NCI-H82 (cell line): ENCODE measurements around the gene CTNNA3.

Experiments used
- DNase-seq: peaks from one replicate; lab custom pipeline; 2025; lab: John Stamatoyannopoulos, UW

Gene CTNNA3

DNA sequence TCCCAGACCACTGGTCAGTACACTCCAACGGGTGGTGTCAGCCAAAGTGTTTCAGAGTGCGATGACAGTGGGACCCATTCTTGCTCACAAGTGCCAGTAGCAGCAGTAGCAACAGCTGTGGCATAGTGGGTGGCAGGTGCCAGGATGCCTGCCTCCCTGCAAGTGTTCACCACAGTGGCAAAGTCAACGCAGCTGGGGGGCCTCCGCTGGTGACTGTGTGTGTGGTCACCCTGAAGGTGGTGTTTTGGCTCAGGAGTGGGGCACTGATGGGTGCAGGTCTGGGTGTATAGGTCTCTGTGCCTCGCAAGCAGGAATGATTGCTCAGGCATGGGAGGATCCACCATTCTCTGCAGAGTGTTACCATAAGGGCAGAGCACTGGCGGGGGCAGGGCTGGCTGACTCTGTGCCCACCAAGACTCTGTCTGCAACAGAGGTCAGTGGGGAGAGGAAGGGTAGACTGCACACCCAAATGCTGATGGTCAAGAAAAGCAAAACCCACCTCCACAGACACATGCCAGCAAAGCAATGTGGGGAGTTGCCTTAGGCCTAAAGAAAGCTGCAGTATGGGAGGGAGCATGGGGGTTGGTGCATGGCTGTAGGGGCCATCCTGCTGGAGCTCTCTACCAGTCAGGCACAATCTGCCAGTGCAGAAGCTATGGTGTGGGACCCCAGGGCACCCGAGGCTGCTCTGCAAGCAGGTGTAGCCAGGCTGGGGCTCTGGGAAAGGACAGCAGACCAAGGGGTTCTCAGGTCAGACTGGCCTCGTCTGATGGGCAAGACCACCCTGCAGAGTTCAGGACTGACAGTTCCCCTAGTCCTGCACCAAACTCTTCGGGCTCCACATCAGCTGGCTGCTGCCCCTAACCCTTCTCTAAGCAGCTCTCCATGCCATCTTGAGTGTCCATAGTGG lies 368.1 kb downstream of the CTNNA3 start:
- no peak for DNase-seq

DNA sequence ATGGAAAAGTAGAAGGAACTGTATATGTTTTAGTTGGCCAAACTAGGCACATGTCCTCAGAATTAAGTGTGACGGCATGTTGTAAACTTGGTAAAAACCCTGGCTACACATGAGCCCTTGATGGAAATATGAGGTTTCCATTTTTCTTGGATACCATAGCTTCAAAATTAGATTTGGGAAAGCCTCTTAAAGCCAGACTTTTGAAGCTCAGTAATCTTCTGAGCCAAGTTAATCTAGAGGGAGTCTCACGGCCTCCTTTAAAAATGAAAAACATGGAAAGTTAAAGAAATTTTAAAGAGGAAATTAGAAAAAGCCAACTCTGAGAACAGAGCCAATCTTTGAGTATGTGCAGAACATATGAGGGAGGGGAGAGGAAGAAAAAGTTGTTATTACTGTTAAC lies 376.0 kb downstream of the CTNNA3 start:
- peak; percentile 0 for DNase-seq

GRCh38 chr10:67308912-67309311 lies 387.1 kb downstream of the CTNNA3 start:
- DNase-seq, result no peak

DNA sequence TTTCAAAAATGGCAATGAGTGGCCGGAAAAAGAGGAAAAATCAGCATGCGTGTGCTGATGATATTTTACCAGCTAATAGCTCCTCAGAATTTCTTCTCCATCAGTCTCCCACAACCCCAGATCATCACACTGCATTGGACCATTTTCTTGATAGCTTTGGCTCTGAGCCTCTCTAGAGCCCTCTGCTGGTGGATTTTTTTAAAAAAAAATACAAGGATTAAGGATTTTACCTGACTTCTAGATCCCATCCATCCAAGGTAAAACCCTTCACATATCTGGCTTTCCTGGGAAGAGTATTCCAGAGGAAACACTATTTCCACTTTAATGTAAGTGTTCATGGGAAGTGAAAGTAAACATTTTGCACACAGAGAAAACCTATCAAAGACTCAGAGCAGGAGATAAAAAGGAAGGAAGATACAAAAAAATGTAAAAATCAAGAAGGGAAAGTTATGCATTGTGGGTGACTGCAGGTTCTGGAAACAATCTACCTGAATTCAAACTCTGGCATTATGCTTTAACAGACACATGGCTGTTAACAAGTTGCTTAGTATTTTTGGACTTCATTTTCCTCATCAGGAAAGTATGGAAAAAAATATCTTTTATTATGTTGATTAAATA lies 389.3 kb downstream of the CTNNA3 start:
- peak; percentile 57 for DNase-seq

DNA sequence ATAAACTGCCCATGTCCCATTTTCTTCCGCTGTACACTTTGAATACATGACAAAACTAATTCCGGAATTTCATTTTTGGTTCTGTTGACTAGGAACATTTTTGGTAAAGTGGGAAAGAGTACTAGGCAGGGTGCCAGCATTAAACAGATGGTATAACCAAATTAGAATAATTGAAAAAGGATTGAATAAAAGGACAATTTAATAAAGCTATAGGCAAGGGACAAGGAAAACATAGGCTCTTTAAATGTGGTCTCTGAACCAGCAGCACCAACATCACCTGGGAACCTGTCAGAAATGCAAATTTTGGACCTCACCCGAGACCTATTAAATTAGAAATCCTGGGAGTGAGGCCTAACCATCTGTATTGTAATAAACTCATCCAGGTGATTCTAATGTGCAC lies 393.3 kb downstream of the CTNNA3 start:
- no peak for DNase-seq

DNA sequence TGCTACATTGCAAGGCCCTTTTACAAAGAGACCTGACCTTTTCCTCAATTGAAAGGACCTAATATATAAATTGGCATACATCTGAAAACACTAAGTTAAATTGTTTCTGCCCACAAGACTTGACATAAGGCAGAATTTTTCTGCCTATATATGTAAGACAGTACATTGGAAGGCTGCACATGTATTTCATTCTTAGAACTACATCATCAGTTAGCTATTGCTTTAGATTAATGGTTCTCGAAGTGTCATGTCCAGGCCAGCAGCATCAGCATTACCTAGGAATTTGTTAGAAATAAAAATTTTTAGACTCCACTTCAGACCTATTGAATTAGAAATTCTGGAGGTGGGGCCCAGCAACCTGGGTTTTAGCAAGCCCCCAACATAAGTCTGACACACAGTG lies 396.2 kb downstream of the CTNNA3 start:
- no peak for DNase-seq

GRCh38 chr10:67297637-67298181 lies 398.3 kb downstream of the CTNNA3 start:
- DNase-seq, result no peak

- DNase-seq, result no peak
Observed at GRCh38 chr10:67296926-67297325, 399.1 kb downstream of the CTNNA3 start.

DNA sequence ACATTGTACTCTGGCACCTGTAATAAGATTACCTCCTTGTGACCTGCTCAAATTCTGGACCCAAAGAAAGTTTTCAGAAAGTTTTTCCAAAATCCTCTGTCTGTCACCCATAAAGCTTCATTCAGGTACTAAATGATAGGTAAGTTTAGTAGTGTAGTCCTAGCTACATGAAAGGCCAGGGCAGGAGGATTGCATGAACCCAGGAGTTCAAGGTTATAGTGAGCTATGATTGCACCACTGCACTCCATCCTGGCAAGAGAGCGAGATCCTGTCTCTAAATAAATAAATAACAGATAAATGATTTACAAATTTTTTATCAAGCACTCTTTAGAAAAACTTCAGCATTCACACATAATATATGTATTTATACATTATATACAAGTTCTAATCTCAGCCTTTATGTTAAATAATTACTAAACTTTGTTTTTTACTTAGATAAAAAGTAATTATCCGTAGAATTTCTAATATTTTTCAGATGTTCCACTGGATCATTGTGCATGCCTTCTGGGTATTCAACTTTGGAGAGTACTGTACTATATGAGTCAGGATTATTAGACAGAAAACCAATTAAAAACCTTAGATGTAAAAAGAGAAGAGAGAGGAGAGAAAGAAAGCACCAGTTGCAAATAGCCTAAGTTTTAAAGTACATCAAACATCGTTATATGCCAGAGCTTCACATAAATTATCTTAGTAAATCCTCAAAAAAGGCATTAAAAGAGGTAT lies 407.1 kb downstream of the CTNNA3 start:
- DNase-seq, result no peak

- DNase-seq, result no peak
Observed at GRCh38 chr10:67284589-67284988, 411.4 kb downstream of the CTNNA3 start.

DNA sequence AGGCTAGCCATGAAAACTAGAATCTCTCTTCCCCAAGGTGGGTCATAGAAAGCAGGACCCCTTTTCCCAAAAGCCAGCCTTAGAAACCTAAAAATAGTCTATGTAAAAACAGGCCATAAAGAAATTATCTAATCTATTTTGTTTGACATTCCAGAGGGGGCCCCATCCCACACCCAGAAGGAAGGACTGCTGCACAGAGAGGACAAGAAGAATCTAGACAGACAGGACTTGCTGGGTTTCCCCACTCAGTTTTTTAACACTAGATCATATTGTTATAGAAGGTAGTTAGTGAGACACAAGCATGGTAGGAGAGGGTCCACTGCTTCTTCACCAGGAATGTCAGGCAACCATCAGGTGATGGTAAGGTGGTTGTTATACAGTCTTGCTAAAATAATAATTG lies 413.1 kb downstream of the CTNNA3 start:
- DNase-seq, result no peak

GRCh38 chr10:67280405-67280804 lies 415.6 kb downstream of the CTNNA3 start:
- DNase-seq, result no peak

GRCh38 chr10:67277402-67277801 lies 418.6 kb downstream of the CTNNA3 start:
- no peak for DNase-seq

- DNase-seq, result peak; percentile 41
Observed at GRCh38 chr10:67269828-67270227, 426.2 kb downstream of the CTNNA3 start.

GRCh38 chr10:67268146-67268545 lies 427.8 kb downstream of the CTNNA3 start:
- no peak for DNase-seq

GRCh38 chr10:67262675-67263074 lies 433.3 kb downstream of the CTNNA3 start:
- DNase-seq, result no peak

DNA sequence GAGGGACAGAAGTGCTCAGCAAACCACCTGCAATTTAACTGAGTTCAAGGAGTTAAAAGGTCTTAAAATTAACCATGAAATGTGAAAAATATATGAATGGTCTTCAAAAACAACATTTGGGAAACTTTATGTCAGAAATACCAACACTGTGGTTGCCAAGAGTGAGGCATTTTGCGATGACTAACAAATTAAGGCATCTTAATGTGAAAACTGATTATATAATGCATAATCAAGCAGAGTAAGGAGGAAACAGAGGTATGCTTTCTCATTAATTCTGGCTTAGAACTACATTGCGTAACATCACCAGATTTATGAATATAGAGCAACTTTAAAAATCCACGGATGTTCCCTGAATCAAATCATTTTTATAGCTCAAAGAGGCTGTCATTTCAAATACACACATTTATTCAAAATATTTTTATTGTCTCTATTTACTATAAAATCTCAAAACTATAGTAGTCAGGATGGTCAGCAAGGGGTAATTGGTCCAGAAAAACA lies 434.6 kb downstream of the CTNNA3 start:
- DNase-seq, result no peak

- no peak for DNase-seq
Observed at GRCh38 chr10:67259319-67259929, 436.6 kb downstream of the CTNNA3 start.

DNA sequence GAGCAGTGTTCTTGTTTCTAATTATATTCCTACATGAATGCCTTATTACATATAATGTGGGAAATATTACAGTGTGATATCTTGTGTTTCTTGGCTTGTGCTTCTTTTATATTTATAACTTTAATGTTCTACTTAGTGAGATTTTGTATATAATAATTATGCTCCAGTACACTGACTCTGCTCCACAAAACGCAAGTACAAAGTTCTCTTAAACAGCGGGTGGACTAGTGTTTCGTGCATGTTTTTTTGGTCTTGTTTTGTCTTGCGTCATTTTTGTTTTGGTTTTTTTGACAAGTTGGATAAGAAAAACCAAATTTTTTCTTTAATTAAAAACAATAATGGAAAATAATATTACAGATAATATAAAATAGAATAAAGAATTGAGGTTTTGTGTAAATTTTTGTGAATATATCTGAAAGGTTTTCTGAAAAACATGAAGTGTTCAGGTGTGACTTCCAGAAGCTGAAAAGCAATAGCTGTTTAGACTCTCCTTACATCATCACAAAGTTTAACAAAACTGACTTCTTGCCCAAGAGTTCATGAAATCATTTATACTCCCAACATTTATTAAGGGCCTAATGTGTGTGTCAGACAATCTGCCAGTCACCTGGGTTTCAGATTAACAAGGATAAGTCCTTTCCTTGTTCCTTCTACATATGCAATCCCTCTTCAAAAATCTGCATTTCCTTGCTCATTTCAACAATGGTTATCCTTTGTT lies 438.4 kb downstream of the CTNNA3 start:
- DNase-seq, result no peak

DNA sequence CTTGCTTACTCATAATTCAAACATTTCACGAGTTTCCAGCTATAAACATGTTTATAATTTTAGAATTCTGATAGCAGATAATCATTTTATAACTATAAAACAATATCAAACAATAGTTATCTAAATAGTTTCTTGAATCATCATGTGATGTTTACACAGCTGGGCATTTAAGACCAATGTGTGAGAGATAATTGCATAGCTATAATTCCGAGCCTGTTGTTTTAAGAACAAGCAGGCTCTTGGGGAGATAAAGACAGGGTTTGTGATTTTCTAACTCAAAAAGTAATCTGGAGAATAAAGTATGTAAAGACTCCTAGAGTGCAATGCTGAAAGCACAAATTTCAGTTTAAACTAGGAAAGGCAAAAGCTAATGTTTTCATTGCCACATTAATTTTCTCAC lies 439.0 kb downstream of the CTNNA3 start:
- peak; percentile 16 for DNase-seq

DNA sequence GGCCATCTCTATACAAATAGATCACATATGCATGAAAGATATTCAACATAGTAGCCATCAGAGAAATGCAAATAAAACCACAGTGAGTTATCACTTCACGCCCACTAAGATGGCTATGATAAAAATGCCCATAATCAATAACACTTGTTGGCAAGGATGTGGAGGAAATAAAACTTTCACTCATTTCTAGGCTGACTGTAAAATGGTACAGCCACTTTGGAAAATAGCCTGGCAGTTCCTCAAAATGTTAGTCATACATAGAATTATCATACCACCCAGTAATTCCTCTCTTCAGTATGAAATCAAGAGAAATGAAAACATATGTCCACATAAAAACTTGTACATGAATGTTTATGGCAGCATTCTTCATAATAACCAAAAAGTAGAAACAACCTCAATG lies 445.3 kb downstream of the CTNNA3 start:
- DNase-seq, result no peak
